NCI-H82 treated with DMSO at 0.1 percent for 48 hours (cell line): Measurements from ENCODE around the gene HMGCL.
"Not testable (repeated sequence)": the region's sequence is repeated elsewhere in the genome, so short reads cannot be mapped to it uniquely, and the experiment has no call there.

ENCODE experiments used
- DNase-seq: peaks from one replicate; lab custom pipeline; 2025; ENCODE audit not compliant: unreplicated experiment; lab: John Stamatoyannopoulos, UW

HMGCL gene

GRCh38 chr1:23827717-23828116 lies 2.5 kb upstream of the HMGCL start:
- no peak for DNase-seq

- not testable (repeated sequence) for DNase-seq
Measured at GRCh38 chr1:23826590-23826989, 1.4 kb upstream of the HMGCL start.

GRCh38 chr1:23825762-23826522 lies 713 bp upstream of the HMGCL start:
- DNase-seq: peak; percentile 19

- no peak for DNase-seq
Measured at GRCh38 chr1:23824711-23825075, 536 bp downstream of the HMGCL start.

- no peak for DNase-seq
Measured at GRCh38 chr1:23823767-23824166, 1.5 kb downstream of the HMGCL start.

- no peak for DNase-seq
Measured at GRCh38 chr1:23817633-23818032, 7.6 kb downstream of the HMGCL start.

- DNase-seq: no peak
Measured at GRCh38 chr1:23816906-23817305, 8.3 kb downstream of the HMGCL start.

GRCh38 chr1:23816361-23816760 lies 8.9 kb downstream of the HMGCL start:
- no peak for DNase-seq

GRCh38 chr1:23814016-23814415 lies 11.2 kb downstream of the HMGCL start:
- DNase-seq: no peak

GRCh38 chr1:23810818-23811540 lies 14.2 kb downstream of the HMGCL start:
- no peak for DNase-seq

GRCh38 chr1:23809751-23810171 lies 15.5 kb downstream of the HMGCL start:
- DNase-seq: peak; percentile 58

GRCh38 chr1:23807453-23807852 lies 17.8 kb downstream of the HMGCL start:
- DNase-seq: no peak

- no peak for DNase-seq
Measured at GRCh38 chr1:23806280-23806679, 18.9 kb downstream of the HMGCL start.

- DNase-seq: no peak
Measured at GRCh38 chr1:23805025-23805424, 20.2 kb downstream of the HMGCL start.

GRCh38 chr1:23804183-23804835 lies 20.9 kb downstream of the HMGCL start:
- no peak for DNase-seq

GRCh38 chr1:23803674-23804073 lies 21.6 kb downstream of the HMGCL start:
- no peak for DNase-seq

GRCh38 chr1:23802809-23803342 lies 22.4 kb downstream of the HMGCL start:
- DNase-seq: not testable (repeated sequence)

GRCh38 chr1:23801876-23802275 lies 23.4 kb downstream of the HMGCL start:
- no peak for DNase-seq

GRCh38 chr1:23801338-23801748 lies 23.9 kb downstream of the HMGCL start:
- DNase-seq: no peak

GRCh38 chr1:23800400-23801337 lies 24.6 kb downstream of the HMGCL start, which contains the start of gene GALE:
TSS of gene GALE (minus strand) at chr1:23800754. CDS start at chr1:23799007, 1,747 bp downstream.
- DNase-seq: peak; percentile 83
